Vagina (tissue), 2 donors: Measurements from ENCODE around the gene ZNF521.

ENCODE experiments used
- CTCF ChIP-seq, 3 experiments: fragments of 450-650 bp in 2 of 3; fragments of 200-600 bp in 1 of 3; sonication (generic) in 1 of 3; IDR thresholded peaks; one replicate each; pipeline ENCODE4 v1.5.1; 2017 to 2019; ENCODE audit warnings: antibody characterized with exemption in 3 of 3, mild to moderate bottlenecking in 2 of 3, moderate library complexity in 2 of 3
- POLR2A ChIP-seq, 2 donors: fragments of 450-650 bp; IDR thresholded peaks; one replicate each; pipeline ENCODE4 v1.6.1; 2017; ENCODE audit warnings: antibody characterized with exemption in 2 of 2, mild to moderate bottlenecking in 2 of 2, moderate library complexity in 2 of 2

DNA sequence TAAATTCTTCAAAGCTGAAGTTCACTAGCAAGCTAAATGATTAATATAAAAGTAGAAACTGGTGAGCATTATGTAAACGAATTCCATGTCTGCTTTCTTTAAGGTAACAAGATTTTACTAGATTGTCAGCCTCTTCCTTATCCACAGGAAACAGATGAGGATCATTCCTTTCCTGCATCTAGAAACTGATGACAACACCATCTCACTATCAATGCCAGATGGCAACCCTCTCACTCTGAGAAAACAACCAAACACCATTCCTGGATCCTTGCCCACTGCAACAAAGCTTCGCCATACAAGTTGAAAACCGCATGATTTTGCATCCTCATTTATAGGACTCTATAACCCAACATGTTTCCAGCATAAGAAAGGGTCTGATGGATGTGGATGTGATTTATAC, 122.9 kb downstream of the ZNF521 start:
- TF ChIP-seq CTCF (IDR thresholded peaks at IDR 0.05) (no peak), POLR2A (IDR thresholded peaks at IDR 0.05) (no peak)
